C4-2B (cell line): ENCODE data around the gene TMEM89.

Experiments
- H3K27ac ChIP-seq: fragments of 450-650 bp; 2 replicates; pipeline ENCODE4 v1.5.1; 2017
- CTCF ChIP-seq: fragments of 450-650 bp; conservative IDR thresholded peaks from 2 replicates; pipeline ENCODE4 v1.5.1; 2017; ENCODE audit warnings: mild to moderate bottlenecking
- ZFX ChIP-seq: fragments of 450-650 bp; IDR thresholded peaks from 2 replicates; pipeline ENCODE4 v1.6.1; 2017

The TMEM89 gene

GRCh38 chr3:48594417-48595049 lies 27.0 kb downstream of the TMEM89 start:
- no peak overlapping the region for H3K27ac ChIP-seq
- TF ChIP-seq CTCF: no peak
- TF ChIP-seq ZFX: no peak

GRCh38 chr3:48593337-48593736 lies 28.2 kb downstream of the TMEM89 start:
- TF ChIP-seq ZFX: no peak
- no peak for TF ChIP-seq CTCF
- H3K27ac ChIP-seq: no peak overlapping the region

- no peak overlapping the region for H3K27ac ChIP-seq
- no peak for TF ChIP-seq CTCF
- no peak for TF ChIP-seq ZFX
Observed at GRCh38 chr3:48592519-48593087, 29.0 kb downstream of the TMEM89 start.

- TF ChIP-seq ZFX: no peak
- no peak for TF ChIP-seq CTCF
- H3K27ac ChIP-seq: no peak overlapping the region
Observed at GRCh38 chr3:48591886-48592518, 29.6 kb downstream of the TMEM89 start.

GRCh38 chr3:48591436-48591835 lies 30.1 kb downstream of the TMEM89 start:
- H3K27ac ChIP-seq: no peak overlapping the region
- TF ChIP-seq ZFX: no peak
- TF ChIP-seq CTCF: no peak

- no peak overlapping the region for H3K27ac ChIP-seq
- TF ChIP-seq CTCF (no peak), ZFX (no peak)
Observed at GRCh38 chr3:48588230-48588629, 33.3 kb downstream of the TMEM89 start.

GRCh38 chr3:48587686-48588085 lies 33.9 kb downstream of the TMEM89 start:
- TF ChIP-seq CTCF (no peak), ZFX (no peak)
- no peak overlapping the region for H3K27ac ChIP-seq
